ENCODE results near the gene COL2A1.

GRCh38 chr12:47981496-47982260, 22.6 kb downstream of the COL2A1 start:
- TF ChIP-seq CTCF (conservative IDR thresholded peaks at IDR 0.05), result no peak
- no peak for TF ChIP-seq EZH2 (IDR thresholded peaks at IDR 0.05; ENCODE audit: low read depth)

Measured in PC-9 (cell line).